OCI-LY3 (cell line): ENCODE measurements around the gene F2RL2.

ENCODE experiments used
- CTCF ChIP-seq: fragments of 200-600, 300-600 bp; sonication (generic); IDR thresholded peaks from 2 replicates; pipeline ENCODE4 v1.5.1; 2014; ENCODE audit warnings: antibody characterized with exemption, low read length, low read depth
- EZH2phosphoT487 ChIP-seq: fragments of 200-600 bp; shearing (Covaris generic); IDR thresholded peaks from 2 replicates; pipeline ENCODE4 v1.6.1; 2018; ENCODE audit warnings: antibody characterized with exemption, mixed run types, low read depth

DNA sequence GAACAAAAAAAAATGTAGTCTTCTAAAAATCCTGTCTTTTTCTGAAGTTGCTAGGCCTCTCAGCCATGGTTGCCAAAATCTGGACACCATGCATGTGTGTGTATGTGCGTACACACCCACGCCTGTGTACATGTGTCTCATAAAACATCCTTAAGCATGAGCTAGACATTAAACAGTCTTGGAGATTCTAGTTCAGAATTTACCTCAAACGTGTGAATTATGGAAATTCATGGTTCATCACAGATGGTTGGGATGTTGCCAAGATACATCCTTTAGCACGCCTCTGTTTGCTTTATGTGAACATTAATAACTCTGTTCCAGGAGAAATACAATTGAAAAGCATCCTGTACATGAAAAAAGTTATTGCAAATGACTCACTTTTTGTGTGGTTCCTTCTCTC lies 53.0 kb downstream of the F2RL2 start:
- TF ChIP-seq CTCF (no peak), EZH2phosphoT487 (no peak)
